H1 (cell line): ENCODE measurements around the gene TPRA1. TPM values are rescaled to one million over a fixed set of nuclear protein-coding genes. Genes with fewer than 3 reads are reported as not detected.

ENCODE experiments used
- CTCF ChIA-PET: fragments of 300-600 bp; sonication (Branson Sonifier 250); formaldehyde crosslinking; loops from one replicate; lab custom pipeline; 2021; ENCODE audit not compliant: partially characterized antibody; lab: Charles Lee
- POLR2A ChIA-PET: fragments of 300-600 bp; sonication (Branson Sonifier 250); formaldehyde crosslinking; loops from one replicate; lab custom pipeline; 2021; ENCODE audit warnings: inconsistent platforms; ENCODE audit not compliant: partially characterized antibody; lab: Charles Lee
- DNase-seq, 2 experiments: peaks; one replicate each; pipeline versions ENCODE4 v3.0.0 to v3.0.0-alpha.2; 2010 to 2022; ENCODE audit warnings: low spot score in 2 of 2, low read depth in 1 of 2, mixed read lengths in 1 of 2
- FAIRE-seq: peaks from 2 replicates; lab custom pipeline; 2011; peaks lifted over from hg19 to GRCh38; lab: Jason Lieb, UNC
- H2AFZ ChIP-seq: 2 replicates; pipeline ENCODE4 v1.8.1; 2012; ENCODE audit warnings: low read length, inconsistent platforms
- H2AK5ac ChIP-seq: 2 replicates; pipeline ENCODE4 v1.6.1; 2013; ENCODE audit warnings: low read depth, low read length
- H2BK120ac ChIP-seq: replicated peaks from 2 replicates; pipeline ENCODE3; 2013; ENCODE audit warnings: low read depth, low read length, inconsistent platforms
- H2BK12ac ChIP-seq: 2 replicates; pipeline ENCODE4 v1.6.1; 2013; ENCODE audit warnings: low read depth, low read length
- H2BK15ac ChIP-seq: 2 replicates; pipeline ENCODE4 v1.6.1; 2013; ENCODE audit warnings: low read length
- H2BK20ac ChIP-seq: 2 replicates; pipeline ENCODE4 v1.6.1; 2013; ENCODE audit warnings: low read length
- H2BK5ac ChIP-seq: 2 replicates; pipeline ENCODE4 v1.6.1; 2013; ENCODE audit warnings: low read depth, low read length
- H3K14ac ChIP-seq: 2 replicates; pipeline ENCODE4 v1.6.1; 2013; ENCODE audit warnings: inconsistent platforms; ENCODE audit not compliant: insufficient read length
- H3K18ac ChIP-seq: 2 replicates; pipeline ENCODE4 v1.6.1; 2013; ENCODE audit warnings: low read length; ENCODE audit errors: extremely low read depth
- H3K23ac ChIP-seq: 2 replicates; pipeline ENCODE4 v1.6.1; 2013; ENCODE audit warnings: inconsistent platforms; ENCODE audit not compliant: insufficient read length
- H3K23me2 ChIP-seq: 2 replicates; pipeline ENCODE4 v1.6.1; 2013; ENCODE audit warnings: low read depth, low read length
- H3K27ac ChIP-seq: 2 replicates; pipeline ENCODE4 v1.6.1; 2011; ENCODE audit warnings: low read depth, low read length, inconsistent platforms
- H3K27me3 ChIP-seq, 4 experiments: replicated peaks in 1 of 4; 1 replicate in 1 of 4; 2 replicates in 3 of 4; pipeline versions ENCODE4 v1.6.1 to v1.8.1; 2011 to 2013; ENCODE audit warnings: low read length in 3 of 4, mild to moderate bottlenecking in 3 of 4, inconsistent platforms in 2 of 4, mixed read lengths in 2 of 4, moderate library complexity in 1 of 4; ENCODE audit not compliant: control insufficient read depth in 3 of 4, insufficient read depth in 3 of 4; ENCODE audit errors: extremely low read depth in 1 of 4
- H3K36me3 ChIP-seq, 4 experiments: 2 replicates each; pipeline versions ENCODE4 v1.6.1 to v1.8.1; 2011 to 2013; ENCODE audit warnings: mild to moderate bottlenecking in 4 of 4, low read length in 3 of 4, moderate library complexity in 2 of 4, control low read depth in 1 of 4, inconsistent platforms in 1 of 4; ENCODE audit not compliant: insufficient read depth in 4 of 4, control insufficient read depth in 2 of 4
- H3K4ac ChIP-seq: replicated peaks from 2 replicates; pipeline ENCODE3; 2013; ENCODE audit warnings: low read length, low read depth, mixed read lengths, inconsistent platforms; ENCODE audit not compliant: insufficient read length
- H3K4me1 ChIP-seq, 4 experiments: replicated peaks in 1 of 4; 1 replicate in 1 of 4; 2 replicates in 3 of 4; pipeline versions ENCODE4 v1.6.1 to v1.8.1; 2011 to 2013; ENCODE audit warnings: low read length in 3 of 4, inconsistent platforms in 2 of 4, mixed read lengths in 1 of 4; ENCODE audit not compliant: insufficient read depth in 4 of 4, control insufficient read depth in 3 of 4
- H3K4me2 ChIP-seq, 2 experiments: 2 replicates each; pipeline versions ENCODE4 v1.6.1 to v1.8.1; 2011 to 2013; ENCODE audit warnings: low read depth in 2 of 2, low read length in 2 of 2, control low read depth in 1 of 2, inconsistent platforms in 1 of 2, mild to moderate bottlenecking in 1 of 2; ENCODE audit not compliant: insufficient read depth in 1 of 2
- H3K4me3 ChIP-seq, 4 experiments: fragments of 200-600, 300-600 bp in 1 of 4; sonication (generic), shearing (Covaris generic), sonication (Bioruptor Twin) in 1 of 4; 2 replicates each; pipeline versions ENCODE4 v1.5.1 to v1.8.1; 2011 to 2016; ENCODE audit warnings: low read length in 4 of 4, low read depth in 3 of 4, control low read depth in 2 of 4, inconsistent platforms in 2 of 4, mild to moderate bottlenecking in 2 of 4, mixed read lengths in 1 of 4, moderate library complexity in 1 of 4; ENCODE audit not compliant: insufficient read depth in 2 of 4; ENCODE audit errors: extremely low read depth in 1 of 4
- H3K56ac ChIP-seq: replicated peaks from 2 replicates; pipeline ENCODE3; 2013; ENCODE audit warnings: low read depth, mild to moderate bottlenecking, mixed read lengths, low read length, inconsistent platforms; ENCODE audit not compliant: insufficient read length
- H3K79me1 ChIP-seq: 2 replicates; pipeline ENCODE4 v1.6.1; 2013; ENCODE audit warnings: low read depth, low read length, control low read depth
- H3K79me2 ChIP-seq, 2 experiments: 2 replicates each; pipeline versions ENCODE4 v1.6.1 to v1.8.1; 2012 to 2013; ENCODE audit warnings: low read length in 2 of 2, mild to moderate bottlenecking in 2 of 2, inconsistent platforms in 1 of 2; ENCODE audit not compliant: insufficient read depth in 2 of 2, control insufficient read depth in 1 of 2
- H3K9ac ChIP-seq, 4 experiments: replicated peaks in 1 of 4; 1 replicate in 1 of 4; 2 replicates in 3 of 4; pipeline versions ENCODE4 v1.6.1 to v1.8.1; 2011 to 2013; ENCODE audit warnings: low read depth in 3 of 4, low read length in 3 of 4, control low read depth in 2 of 4, mild to moderate bottlenecking in 2 of 4, moderate library complexity in 2 of 4, inconsistent platforms in 1 of 4; ENCODE audit errors: extremely low read depth in 1 of 4
- H3K9me3 ChIP-seq, 2 experiments: 2 replicates each; pipeline versions ENCODE4 v1.6.1 to v1.8.1; 2012 to 2013; ENCODE audit warnings: mild to moderate bottlenecking in 2 of 2, moderate library complexity in 2 of 2, control low read depth in 1 of 2, inconsistent platforms in 1 of 2, low read depth in 1 of 2, low read length in 1 of 2, mixed read lengths in 1 of 2; ENCODE audit not compliant: insufficient read depth in 2 of 2
- H4K20me1 ChIP-seq, 2 experiments: replicated peaks in 1 of 2; 2 replicates each; pipeline versions ENCODE3 to v1.8.1; 2011 to 2013; ENCODE audit warnings: inconsistent platforms in 2 of 2, low read length in 2 of 2, mild to moderate bottlenecking in 1 of 2; ENCODE audit not compliant: insufficient read depth in 2 of 2, control insufficient read depth in 1 of 2
- H4K5ac ChIP-seq: 2 replicates; pipeline ENCODE4 v1.6.1; 2013; ENCODE audit warnings: low read length, low read depth, mixed read lengths, inconsistent platforms; ENCODE audit not compliant: insufficient read length
- H4K8ac ChIP-seq: 2 replicates; pipeline ENCODE4 v1.8.0; 2013; ENCODE audit warnings: mild to moderate bottlenecking, moderate library complexity, low read length, inconsistent platforms; ENCODE audit not compliant: insufficient read depth; ENCODE audit errors: extremely low read depth
- H4K91ac ChIP-seq: replicated peaks from 2 replicates; pipeline ENCODE3; 2013; ENCODE audit warnings: low read length, mixed read lengths, inconsistent platforms; ENCODE audit not compliant: insufficient read length
- JUN ChIP-seq: IDR thresholded peaks from 2 replicates; pipeline ENCODE4 v1.6.1; 2011; ENCODE audit warnings: low read depth, mild to moderate bottlenecking, improper control_type of control experiment, low read length
- RAD21 ChIP-seq, 2 experiments: IDR thresholded peaks in 1 of 2; conservative IDR thresholded peaks in 1 of 2; 2 replicates each; pipeline ENCODE4 v1.6.1; 2011; ENCODE audit warnings: low read depth in 2 of 2, low read length in 2 of 2, improper control_type of control experiment in 1 of 2, inconsistent platforms in 1 of 2, mild to moderate bottlenecking in 1 of 2, moderate library complexity in 1 of 2
- WGBS, 2 experiments: shearing (Covaris generic) in 1 of 2; methylation state at CpG; one replicate each; pipeline versions ENCODE4 v1.1.6 to v1.1.7; 2013 to 2015; ENCODE audit warnings: low lambda C conversion rate in 2 of 2, mixed read lengths in 2 of 2, inconsistent platforms in 1 of 2, low coverage in 1 of 2, missing lambda C conversion rate in 1 of 2; ENCODE audit not compliant: insufficient replicate concordance in 2 of 2, insufficient coverage in 1 of 2, insufficient read length in 1 of 2; ENCODE audit errors: extremely low coverage in 1 of 2, missing lambda C conversion rate in 1 of 2; 5-methylcytosine and 5-hydroxymethylcytosine counted together
- polyA plus RNA-seq, 7 experiments: library from polyadenylated mRNA; depleted of rRNA in 3 of 7; stranded (reverse) in 5 of 7; unstranded in 2 of 7; fragments of >200 nt in 5 of 7; fragments of 200-250 nt in 2 of 7; gene quantifications; 1 replicate in 5 of 7; 2 replicates in 1 of 7; 4 replicates in 1 of 7; pipeline versions ENCODE4 v1.2.1 to v1.2.3, GENCODE V29; 2011 to 2013; ENCODE audit warnings: missing spikeins in 2 of 7, mixed read lengths in 2 of 7
- total RNA-seq: library from RNA; stranded (reverse); fragmentation: NEBNext Ultra II Directional; extraction: Animal tissue kit (Norgen Biotek cat#: 25700); gene quantifications from 2 replicates; pipeline ENCODE4 v1.2.1, GENCODE V29; 2021
- TF ChIP-seq, protein P1 (sequence below): IDR thresholded peaks from 2 replicates; pipeline ENCODE4 v1.6.1; 2012; ENCODE audit warnings: low read length, inconsistent platforms

The TPRA1 gene
- total and polyA plus RNA-seq, 2 of the 8 experiments (the other 6 are each of a cell fraction or from before 2014, with no cell fraction given) = 18.8 to 38.5 TPM

DNA sequence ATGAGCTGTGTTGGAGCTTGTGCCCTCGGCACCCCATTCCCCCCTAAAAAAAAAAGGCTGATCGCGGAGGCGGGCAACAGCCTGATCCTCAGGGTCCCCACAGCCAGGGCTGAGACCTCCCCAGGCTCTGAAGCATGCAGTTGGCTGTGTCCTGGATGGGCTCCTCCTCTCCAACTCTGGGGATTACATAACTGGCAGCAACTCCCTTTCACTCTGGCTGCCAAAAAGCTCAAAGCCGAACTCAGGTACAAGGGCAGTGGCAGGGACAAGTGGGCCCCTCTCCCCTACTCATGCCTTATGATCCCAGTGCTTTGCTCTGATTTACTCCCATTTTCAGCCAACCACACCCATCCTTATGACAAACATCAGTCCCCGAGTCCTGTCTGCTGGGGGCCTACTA lies 18.3 kb downstream of the TPRA1 start:
- Histone ChIP-seq H3K4me2 (no peak overlapping the region), H3K4ac (no peak overlapping the region), H3K18ac (no peak overlapping the region), H3K56ac (no peak overlapping the region), H3K4me1 (peaks cover 0 to 3% (median 2%) of the 10 kb centered on the region in 4 experiments; a peak in 1 of 7 replicates), H3K79me2 (no peaks in the 10 kb centered on the region), H3K27ac (no peak overlapping the region), H3K23ac (no peak overlapping the region), H3K79me1 (no peaks in the 10 kb centered on the region; the same call in 1 of the 2 replicates), H2BK20ac (no peak overlapping the region), H3K9me3 (no peaks in the 10 kb centered on the region), H4K20me1 (peaks cover 0 to 8% of the 10 kb centered on the region in 2 experiments), H3K4me3 (no peak overlapping the region)
- CTCF ChIA-PET = interaction anchor here (1.1 to 1.8 kb wide), 3 partner anchors 9 to 107 kb away, joined by 5 to 10 read pairs (median 6); no protein-coding TSS in a partner anchor
- DNase-seq (no peak), FAIRE-seq (no peak)
- WGBS, 2 experiments = 90% methylated on average over 2 of the region's 6 CpGs; no CpG with 5 or more reads in 1 of the 2 experiments
- no peak for TF ChIP-seq RAD21 (IDR thresholded peaks at IDR 0.05 in 1 of 2, conservative IDR thresholded peaks at IDR 0.05 in 1 of 2; ENCODE audit: low read depth in 2 of 2, low read length in 2 of 2)
- TF ChIP-seq, protein P1, sequence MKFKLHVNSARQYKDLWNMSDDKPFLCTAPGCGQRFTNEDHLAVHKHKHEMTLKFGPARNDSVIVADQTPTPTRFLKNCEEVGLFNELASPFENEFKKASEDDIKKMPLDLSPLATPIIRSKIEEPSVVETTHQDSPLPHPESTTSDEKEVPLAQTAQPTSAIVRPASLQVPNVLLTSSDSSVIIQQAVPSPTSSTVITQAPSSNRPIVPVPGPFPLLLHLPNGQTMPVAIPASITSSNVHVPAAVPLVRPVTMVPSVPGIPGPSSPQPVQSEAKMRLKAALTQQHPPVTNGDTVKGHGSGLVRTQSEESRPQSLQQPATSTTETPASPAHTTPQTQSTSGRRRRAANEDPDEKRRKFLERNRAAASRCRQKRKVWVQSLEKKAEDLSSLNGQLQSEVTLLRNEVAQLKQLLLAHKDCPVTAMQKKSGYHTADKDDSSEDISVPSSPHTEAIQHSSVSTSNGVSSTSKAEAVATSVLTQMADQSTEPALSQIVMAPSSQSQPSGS = no peak
- no peak for TF ChIP-seq JUN
- TF ChIP-seq, all 59 proteins: peak for 0
- Histone ChIP-seq H2AFZ (no peak overlapping the region), H3K23me2 (no peaks in the 10 kb centered on the region; the same call in 1 of the 2 replicates), H4K91ac (no peak overlapping the region), H3K27me3 (no peaks in the 10 kb centered on the region; a peak in 1 of 7 replicates), H3K36me3 (peaks cover 0 to 5% (median 2%) of the 10 kb centered on the region in 4 experiments; a peak in 5 of 8 replicates), H2AK5ac (no peak overlapping the region), H2BK15ac (no peak overlapping the region), H3K9ac (no peak overlapping the region), H3K14ac (no peak overlapping the region), H2BK120ac (no peak overlapping the region), H2BK12ac (no peak overlapping the region), H4K5ac (no peak overlapping the region), H4K8ac (no peak overlapping the region), H2BK5ac (no peak overlapping the region)
- POLR2A ChIA-PET = interaction anchor here (1.4 kb wide), 1 partner anchor 26 kb away, joined by 6 read pairs; the partner anchor contains the start of gene MCM2
